C4-2B (cell line): ENCODE measurements around the gene PGM2.

Experiments
- H3K27ac ChIP-seq: fragments of 450-650 bp; 2 replicates; pipeline ENCODE4 v1.5.1; 2017
- ZFX ChIP-seq: fragments of 450-650 bp; IDR thresholded peaks from 2 replicates; pipeline ENCODE4 v1.6.1; 2017
- TF ChIP-seq, protein P1 (sequence below): fragments of 450-650 bp; conservative IDR thresholded peaks from 2 replicates; pipeline ENCODE4 v1.5.1; 2017; ENCODE audit warnings: mild to moderate bottlenecking

Gene PGM2

DNA sequence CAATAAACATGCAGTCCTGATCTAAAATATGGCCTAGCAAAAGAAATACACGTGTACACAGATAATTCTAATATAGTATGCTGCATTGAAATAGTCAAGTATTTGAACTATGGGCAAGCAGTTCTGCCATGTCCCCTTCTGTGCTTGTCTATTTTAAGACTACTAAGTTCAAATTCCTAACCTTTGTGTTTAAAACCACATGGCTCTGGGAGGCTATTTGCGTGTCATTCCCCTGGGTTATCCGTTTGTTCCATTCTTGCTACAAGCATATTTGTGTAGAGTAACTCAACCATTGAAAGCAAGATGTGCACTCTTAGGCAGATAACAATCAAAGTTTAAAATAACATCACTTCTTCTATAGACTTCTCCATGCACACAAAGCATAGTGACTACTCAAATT is 39.0 kb downstream of the PGM2 start:
- no peak overlapping the region for H3K27ac ChIP-seq
- TF ChIP-seq ZFX, result no peak
- TF ChIP-seq, protein P1, sequence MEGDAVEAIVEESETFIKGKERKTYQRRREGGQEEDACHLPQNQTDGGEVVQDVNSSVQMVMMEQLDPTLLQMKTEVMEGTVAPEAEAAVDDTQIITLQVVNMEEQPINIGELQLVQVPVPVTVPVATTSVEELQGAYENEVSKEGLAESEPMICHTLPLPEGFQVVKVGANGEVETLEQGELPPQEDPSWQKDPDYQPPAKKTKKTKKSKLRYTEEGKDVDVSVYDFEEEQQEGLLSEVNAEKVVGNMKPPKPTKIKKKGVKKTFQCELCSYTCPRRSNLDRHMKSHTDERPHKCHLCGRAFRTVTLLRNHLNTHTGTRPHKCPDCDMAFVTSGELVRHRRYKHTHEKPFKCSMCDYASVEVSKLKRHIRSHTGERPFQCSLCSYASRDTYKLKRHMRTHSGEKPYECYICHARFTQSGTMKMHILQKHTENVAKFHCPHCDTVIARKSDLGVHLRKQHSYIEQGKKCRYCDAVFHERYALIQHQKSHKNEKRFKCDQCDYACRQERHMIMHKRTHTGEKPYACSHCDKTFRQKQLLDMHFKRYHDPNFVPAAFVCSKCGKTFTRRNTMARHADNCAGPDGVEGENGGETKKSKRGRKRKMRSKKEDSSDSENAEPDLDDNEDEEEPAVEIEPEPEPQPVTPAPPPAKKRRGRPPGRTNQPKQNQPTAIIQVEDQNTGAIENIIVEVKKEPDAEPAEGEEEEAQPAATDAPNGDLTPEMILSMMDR, result no peak

DNA sequence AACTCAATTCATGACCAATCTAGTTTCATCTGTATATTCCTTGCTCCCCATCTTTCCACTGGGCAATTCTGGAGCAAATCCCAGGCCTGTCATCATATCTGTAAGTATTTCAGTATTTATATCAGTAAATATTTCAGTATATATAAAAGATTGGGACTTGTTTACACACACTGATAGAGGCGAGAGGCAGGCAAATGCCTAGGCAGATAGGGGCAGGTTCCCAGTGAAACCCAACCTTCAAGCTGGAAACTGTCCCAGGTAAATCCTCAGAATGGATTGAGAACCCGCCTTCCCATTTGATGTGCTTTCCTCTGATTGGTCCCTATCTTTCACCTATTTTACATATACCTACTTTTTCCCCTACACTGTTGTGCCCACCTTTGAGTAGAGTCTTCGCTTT is 40.6 kb downstream of the PGM2 start:
- H3K27ac ChIP-seq, result no peak overlapping the region
- TF ChIP-seq, protein P1, result no peak
- TF ChIP-seq ZFX, result no peak

DNA sequence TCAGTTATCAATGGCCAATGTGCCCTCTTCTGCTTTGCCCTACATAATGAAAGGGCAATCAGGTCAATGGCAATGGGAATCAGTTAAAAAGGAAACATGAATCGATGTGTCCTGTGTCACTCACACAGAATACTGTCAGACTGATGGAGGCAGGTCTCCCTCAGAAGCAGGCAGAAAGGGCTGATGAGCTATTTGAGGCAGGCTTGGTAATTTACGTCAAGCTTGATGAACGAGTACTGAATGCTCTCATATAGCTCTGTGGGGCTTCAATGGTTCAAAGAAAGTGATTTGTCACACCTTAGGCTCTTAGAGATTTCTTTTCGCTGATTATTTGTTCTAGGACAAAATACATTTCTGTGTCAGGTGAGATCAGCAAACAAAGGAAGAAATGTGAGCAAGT is 41.8 kb downstream of the PGM2 start:
- TF ChIP-seq, protein P1, result no peak
- TF ChIP-seq ZFX, result no peak
- no peak overlapping the region for H3K27ac ChIP-seq

DNA sequence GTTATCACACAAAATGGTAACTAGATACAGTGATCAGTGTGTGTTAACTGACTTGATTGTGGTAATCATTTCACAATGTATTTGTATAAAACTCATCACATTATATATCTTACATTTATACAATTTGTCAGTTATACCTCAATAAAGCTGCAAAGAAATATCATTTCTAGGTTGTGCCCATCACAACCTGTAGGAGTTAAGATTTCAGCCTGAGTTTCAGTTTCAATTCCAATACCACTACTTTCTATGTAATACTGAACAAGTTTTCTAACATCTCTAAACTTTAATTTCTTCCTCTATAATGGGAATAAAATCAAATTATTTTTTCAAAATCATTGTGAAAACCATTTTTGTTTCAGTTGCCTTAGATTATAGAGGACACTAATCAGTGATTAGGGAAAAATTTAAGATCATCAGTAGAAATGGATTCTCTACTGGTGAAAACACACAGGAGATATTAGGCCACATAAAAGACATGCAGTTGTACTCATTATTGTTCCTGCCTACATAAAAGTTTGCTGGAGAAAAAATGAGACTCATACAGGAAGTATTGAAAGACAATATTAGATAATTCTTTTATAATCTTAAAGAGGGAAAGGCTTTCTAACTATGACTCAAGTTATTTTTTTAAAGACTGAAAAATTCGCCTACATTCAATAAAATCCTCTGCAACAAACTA is 46.0 kb downstream of the PGM2 start:
- no peak overlapping the region for H3K27ac ChIP-seq
- TF ChIP-seq ZFX, result no peak
- TF ChIP-seq, protein P1, result no peak

GRCh38 chr4:37873386-37873785 is 46.9 kb downstream of the PGM2 start:
- TF ChIP-seq, protein P1, result no peak
- TF ChIP-seq ZFX, result no peak

GRCh38 chr4:37876156-37876555 is 49.7 kb downstream of the PGM2 start:
- H3K27ac ChIP-seq, result no peak overlapping the region
- TF ChIP-seq ZFX, result no peak
- TF ChIP-seq, protein P1, result no peak

More at GRCh38 chr4:37873386-37873785, 46.9 kb downstream of the PGM2 start:
- H3K27ac ChIP-seq, result no peak overlapping the region

DNA sequence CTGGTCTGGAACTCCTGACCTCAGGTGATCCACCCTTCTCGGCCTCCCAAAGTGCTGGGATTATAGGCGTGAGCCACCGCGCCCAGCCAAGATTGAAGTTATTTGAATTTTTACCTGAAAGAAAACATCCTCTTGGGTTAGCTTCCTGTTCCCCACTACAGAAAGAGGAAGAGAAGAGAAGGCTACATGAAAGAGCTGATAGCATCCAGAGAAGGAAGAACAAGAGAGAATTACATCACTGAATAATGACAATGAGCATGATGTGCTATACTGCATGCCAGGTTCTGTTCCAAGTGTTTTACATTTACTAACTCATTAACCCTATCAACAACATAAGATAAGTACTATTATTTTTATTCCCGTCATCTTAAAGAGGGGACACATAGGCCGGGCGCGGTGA is 52.9 kb downstream of the PGM2 start:
- no peak for TF ChIP-seq ZFX
- TF ChIP-seq, protein P1, result no peak
- no peak overlapping the region for H3K27ac ChIP-seq
